ENCODE results near the gene ABCB11. TPM values are rescaled to one million over a fixed set of nuclear protein-coding genes. Genes with fewer than 3 reads are reported as not detected.

The ABCB11 gene
- total and polyA plus RNA-seq, 9 of the 15 experiments (the other 6 are each of a cell fraction or from before 2014, with no cell fraction given): 0.04 to 0.51 (median 0.10) TPM; not detected in 1

GRCh38 chr2:168890006-168890782, 140.9 kb downstream of the ABCB11 start, which contains the start of gene SPC25 (continued):
- TF ChIP-seq ETV6 (IDR thresholded peaks at IDR 0.05; ENCODE audit: borderline replicate concordance in 1 of 2, low read depth in 2 of 2, low read length in 1 of 2) (no peak), ETV6 (CRISPR knock-in tag; IDR thresholded peaks at IDR 0.05; ENCODE audit: borderline replicate concordance) (no peak), KAT8 (IDR thresholded peaks at IDR 0.05; ENCODE audit: low read depth) (no peak), NFIX (CRISPR knock-in tag; IDR thresholded peaks at IDR 0.05; ENCODE audit: low read depth) (no peak), ZNF740 (CRISPR knock-in tag; IDR thresholded peaks at IDR 0.05) (no peak; the same call in 1 of the 2 replicates), ZNF740 (tag; IDR thresholded peaks at IDR 0.05) (no peak), HDAC2 (IDR thresholded peaks at IDR 0.05) (peak; percentile 83; the same call in 1 of the 2 replicates), ZNF133 (CRISPR knock-in tag; IDR thresholded peaks at IDR 0.05) (no peak), MYC (IDR thresholded peaks at IDR 0.05; ENCODE audit: low read depth, low read length) (no peak), MYC (CRISPR knock-in tag; IDR thresholded peaks at IDR 0.05; ENCODE audit: borderline replicate concordance, low read depth) (peak; percentile 29; the same call in 1 of the 2 replicates), FOXA1 (IDR thresholded peaks at IDR 0.05; ENCODE audit: borderline replicate concordance) (no peak), CHCHD3 (CRISPR knock-in tag; IDR thresholded peaks at IDR 0.05) (0 out of 2 replicates have a peak, but pooled peaks have one; percentile 44), IRF2 (CRISPR knock-in tag; IDR thresholded peaks at IDR 0.05) (no peak), MCM5 (IDR thresholded peaks at IDR 0.05; ENCODE audit: low read depth) (no peak), NONO (IDR thresholded peaks at IDR 0.05; ENCODE audit: low read depth in 2 of 2, low read length in 1 of 2) (no peak), KAT7 (CRISPR knock-in tag; IDR thresholded peaks at IDR 0.05; ENCODE audit: borderline replicate concordance) (peak; percentile 79; the same call in 1 of the 2 replicates), ZNF24 (IDR thresholded peaks at IDR 0.05) (0 out of 2 replicates have a peak, but pooled peaks have one; percentile 5), CEBPG (CRISPR knock-in tag; IDR thresholded peaks at IDR 0.05) (peak; percentile 40; the same call in 1 of the 2 replicates), CEBPG (tag; conservative IDR thresholded peaks at IDR 0.05 in 1 of 2, IDR thresholded peaks at IDR 0.05 in 1 of 2) (peak in 1 of 2 experiments; percentile 46; a peak in 1 of 4 replicates), ZNF263 (CRISPR knock-in tag; IDR thresholded peaks at IDR 0.05; ENCODE audit: borderline replicate concordance) (no peak), SUPT5H (IDR thresholded peaks at IDR 0.05) (peak; percentile 93), HMGN3 (IDR thresholded peaks at IDR 0.05; ENCODE audit: borderline replicate concordance, extremely low read depth, insufficient read length, low read depth, low read length) (peak; percentile 40), ZSCAN32 (CRISPR knock-in tag; IDR thresholded peaks at IDR 0.05) (no peak), CBFA2T2 (conservative IDR thresholded peaks at IDR 0.05) (no peak), RBM25 (IDR thresholded peaks at IDR 0.05; ENCODE audit: low read depth, low read length, severe bottlenecking) (peak; percentile 92), PRPF4 (IDR thresholded peaks at IDR 0.05; ENCODE audit: insufficient read depth, low read depth, low read length, poor library complexity, severe bottlenecking) (no peak), SAFB (IDR thresholded peaks at IDR 0.05; ENCODE audit: borderline replicate concordance, low read depth, low read length) (no peak), ZNF561 (CRISPR knock-in tag; conservative IDR thresholded peaks at IDR 0.05) (no peak)
